GM18511 (cell line): ENCODE measurements around the gene NF2.

Source experiments
- ATAC-seq: cut with Tn5 transposase; IDR thresholded peaks from one replicate; pipeline ENCODE4 v1.9.1; 2021; ENCODE audit warnings: mild to moderate bottlenecking, moderate library complexity; ENCODE audit not compliant: unreplicated experiment

NF2 gene

DNA sequence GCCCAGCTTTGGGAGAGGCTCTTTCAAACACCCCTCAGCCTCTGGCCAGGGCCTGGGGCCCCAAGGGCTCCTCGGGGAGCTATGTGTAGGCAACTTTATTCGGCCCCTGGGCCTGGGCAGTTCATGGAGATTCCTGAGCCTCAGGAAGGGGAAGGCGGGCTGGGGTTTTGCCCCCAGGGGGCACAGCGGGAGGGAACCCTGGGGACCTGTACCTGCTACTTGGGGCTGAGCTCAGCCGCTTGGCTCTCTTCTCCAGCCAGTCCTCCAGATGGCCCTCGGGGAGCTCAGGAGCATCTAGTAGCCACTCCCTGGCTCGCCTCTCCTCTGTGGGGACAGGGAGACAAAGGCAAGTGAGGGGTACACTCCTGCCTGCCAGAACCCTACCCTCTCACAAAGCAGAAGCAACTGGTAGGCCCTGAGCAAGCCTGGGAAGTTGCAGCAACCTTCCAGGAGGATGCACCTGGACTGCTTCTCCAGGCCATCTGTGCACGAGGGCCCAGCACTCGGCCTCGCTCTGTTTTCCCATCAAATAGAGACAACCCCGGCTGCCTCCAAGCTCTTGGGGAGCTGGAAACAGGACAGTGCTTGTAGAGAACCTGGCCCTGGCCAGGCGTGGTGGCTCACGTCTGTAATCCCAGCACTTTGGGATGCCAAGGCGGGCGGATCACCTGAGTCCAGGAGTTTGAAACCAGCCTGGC, 134.8 kb downstream of the NF2 start:
- ATAC-seq, result no peak

DNA sequence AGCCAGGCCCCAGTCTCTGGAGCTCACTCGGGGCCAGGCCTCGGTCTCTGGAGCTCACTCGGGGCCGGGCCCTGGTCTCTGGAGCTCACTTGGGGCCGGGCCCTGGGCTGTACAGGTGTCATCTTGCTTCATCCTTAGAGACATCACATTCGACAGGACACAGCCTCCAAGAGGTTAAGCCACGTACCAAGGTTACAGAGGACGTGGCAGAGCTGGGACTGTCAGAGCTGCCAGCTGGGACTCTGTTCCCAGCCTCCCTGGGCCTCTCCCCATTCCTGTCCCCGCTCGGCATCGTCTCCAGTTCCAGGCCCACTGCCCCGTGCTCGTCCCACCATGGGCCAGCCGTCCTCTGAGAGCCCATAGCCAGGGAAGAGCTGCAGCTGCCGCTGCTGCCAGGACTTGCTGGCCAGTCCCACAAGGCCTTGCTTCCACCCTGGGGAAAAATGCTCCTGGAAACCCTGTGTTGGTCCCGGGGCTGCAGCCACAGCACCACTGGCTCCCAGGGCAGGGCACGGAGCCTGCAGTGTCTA, 136.0 kb downstream of the NF2 start:
- ATAC-seq, result no peak

DNA sequence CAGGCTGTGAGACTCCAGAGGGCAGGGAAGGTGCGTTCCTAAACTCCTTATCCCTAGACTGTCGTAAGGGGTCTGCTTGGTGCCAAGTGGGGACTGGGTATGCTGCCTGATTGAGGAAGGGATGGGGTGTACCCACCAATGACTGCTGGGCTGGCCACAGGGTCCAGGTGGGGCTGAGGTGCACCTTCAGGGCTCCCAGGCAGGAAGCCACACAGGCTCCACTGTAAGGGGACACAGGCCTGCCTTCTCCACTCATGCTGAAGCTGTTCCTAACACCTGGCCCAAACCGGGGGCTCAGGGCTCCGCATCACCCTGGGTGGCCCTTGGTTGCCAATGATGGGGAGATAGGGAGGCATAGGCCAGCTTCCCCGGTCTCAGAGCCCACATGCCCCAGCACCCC, 136.8 kb downstream of the NF2 start:
- ATAC-seq, result no peak

- ATAC-seq, result no peak
Measured at GRCh38 chr22:29741926-29742325, 138.5 kb downstream of the NF2 start.

- ATAC-seq, result no peak
Measured at GRCh38 chr22:29742326-29742725, 138.9 kb downstream of the NF2 start.

- ATAC-seq, result no peak
Measured at GRCh38 chr22:29744902-29745301, 141.5 kb downstream of the NF2 start.

DNA sequence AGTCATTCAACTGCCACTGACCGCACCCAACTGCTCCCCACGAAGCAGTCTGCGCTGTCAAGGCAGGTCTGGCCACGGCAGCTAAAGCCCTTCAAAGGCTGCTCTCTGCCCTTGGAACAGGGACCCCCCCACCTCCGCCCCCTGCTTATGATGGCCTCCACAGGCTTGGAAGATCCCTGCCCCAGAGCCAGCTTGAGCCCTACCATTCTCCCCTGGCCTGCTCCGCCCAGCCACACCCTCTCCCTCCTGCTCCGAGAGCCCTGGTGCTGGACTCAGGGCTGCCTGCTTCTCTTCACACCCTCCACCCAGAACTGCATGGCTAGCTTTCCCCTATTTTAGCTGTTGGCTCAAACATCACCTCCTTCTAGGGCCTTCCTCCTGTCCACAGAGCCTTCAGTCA, 144.4 kb downstream of the NF2 start:
- ATAC-seq, result no peak
